Brain microvascular endothelial cell (primary cell): Measurements from ENCODE around the gene TMEM164.

ENCODE experiments used
- DNase-seq: peaks from one replicate; pipeline ENCODE4 v3.0.0-alpha.2; 2020
- H3K27ac ChIP-seq: fragments of 250-450 bp; sonication (Bioruptor Pico); 2 replicates; pipeline ENCODE4 v1.5.1; 2020; ENCODE audit warnings: mild to moderate bottlenecking, moderate library complexity
- H3K27me3 ChIP-seq: fragments of 250-450 bp; sonication (Bioruptor Pico); replicated peaks from 2 replicates; pipeline ENCODE4 v1.5.1; 2020; ENCODE audit warnings: mild to moderate bottlenecking
- H3K36me3 ChIP-seq: fragments of 250-450 bp; sonication (Bioruptor Pico); replicated peaks from 2 replicates; pipeline ENCODE4 v1.5.1; 2020; ENCODE audit warnings: mild to moderate bottlenecking
- H3K4me3 ChIP-seq: 2 replicates; pipeline ENCODE4 v1.5.1; 2011; ENCODE audit warnings: low read depth, mild to moderate bottlenecking, control low read depth, low read length, moderate library complexity
- in situ Hi-C: cut with HindIII; loops from 2 replicates; pipeline ENCODE4 v1.10.0; 2017; ENCODE audit warnings: low sequenced_read_pairs, low pct_ligation_motif_present
- TF ChIP-seq, protein P1 (sequence below): IDR thresholded peaks from 2 replicates; pipeline ENCODE4 v1.5.1; 2011; ENCODE audit warnings: low read depth, mild to moderate bottlenecking, moderate library complexity, low read length, control low read depth, inconsistent platforms; ENCODE audit errors: missing control alignments

TMEM164 gene

DNA sequence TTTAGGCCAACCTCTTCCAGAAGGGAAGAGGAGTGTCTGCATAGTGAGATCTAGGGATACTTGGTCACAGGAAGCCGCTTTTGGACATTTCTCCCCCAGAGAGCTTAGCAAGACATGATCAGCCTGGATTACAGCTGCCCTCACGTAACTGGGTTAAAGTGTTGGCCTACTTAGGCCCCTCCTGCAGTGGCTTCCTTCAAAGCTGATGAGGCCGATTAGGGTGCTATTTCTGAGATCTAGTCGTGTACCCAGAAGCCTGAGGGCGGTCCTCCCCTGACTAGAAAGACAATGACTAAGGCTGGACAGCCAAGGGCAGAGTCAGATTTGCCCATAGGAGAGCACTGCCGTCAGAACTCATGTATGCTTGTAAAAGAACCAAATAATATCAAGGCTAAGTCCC is 180.0 kb downstream of the TMEM164 start:
- Histone ChIP-seq H3K27me3 (no peaks in the 10 kb centered on the region), H3K36me3 (no peaks in the 10 kb centered on the region), H3K27ac (no peak overlapping the region), H3K4me3 (no peak overlapping the region)
- DNase-seq: no peak
- TF ChIP-seq, protein P1, sequence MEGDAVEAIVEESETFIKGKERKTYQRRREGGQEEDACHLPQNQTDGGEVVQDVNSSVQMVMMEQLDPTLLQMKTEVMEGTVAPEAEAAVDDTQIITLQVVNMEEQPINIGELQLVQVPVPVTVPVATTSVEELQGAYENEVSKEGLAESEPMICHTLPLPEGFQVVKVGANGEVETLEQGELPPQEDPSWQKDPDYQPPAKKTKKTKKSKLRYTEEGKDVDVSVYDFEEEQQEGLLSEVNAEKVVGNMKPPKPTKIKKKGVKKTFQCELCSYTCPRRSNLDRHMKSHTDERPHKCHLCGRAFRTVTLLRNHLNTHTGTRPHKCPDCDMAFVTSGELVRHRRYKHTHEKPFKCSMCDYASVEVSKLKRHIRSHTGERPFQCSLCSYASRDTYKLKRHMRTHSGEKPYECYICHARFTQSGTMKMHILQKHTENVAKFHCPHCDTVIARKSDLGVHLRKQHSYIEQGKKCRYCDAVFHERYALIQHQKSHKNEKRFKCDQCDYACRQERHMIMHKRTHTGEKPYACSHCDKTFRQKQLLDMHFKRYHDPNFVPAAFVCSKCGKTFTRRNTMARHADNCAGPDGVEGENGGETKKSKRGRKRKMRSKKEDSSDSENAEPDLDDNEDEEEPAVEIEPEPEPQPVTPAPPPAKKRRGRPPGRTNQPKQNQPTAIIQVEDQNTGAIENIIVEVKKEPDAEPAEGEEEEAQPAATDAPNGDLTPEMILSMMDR: no peak
- in situ Hi-C loops: no loop called here

DNA sequence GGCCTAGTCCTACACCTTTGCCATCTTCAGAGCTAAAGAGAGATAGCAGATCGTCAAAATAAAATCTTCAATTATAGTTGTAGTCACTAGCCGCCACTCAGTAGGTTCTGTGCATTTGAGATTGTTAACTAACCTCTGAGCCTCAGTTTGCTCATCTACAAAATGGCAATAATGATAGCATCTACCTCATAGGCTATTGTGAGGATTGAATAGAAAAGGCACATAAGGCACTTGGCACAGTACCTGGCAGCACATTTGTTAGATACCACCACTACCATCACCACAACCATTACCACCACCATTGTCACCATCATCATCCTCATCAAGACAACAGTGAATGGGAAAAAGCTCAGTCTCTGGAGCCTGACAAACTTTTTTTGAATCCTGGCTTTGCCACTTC is 180.4 kb downstream of the TMEM164 start:
- Histone ChIP-seq H3K4me3 (no peak overlapping the region), H3K27me3 (no peaks in the 10 kb centered on the region), H3K36me3 (no peaks in the 10 kb centered on the region), H3K27ac (no peak overlapping the region)
- DNase-seq: no peak
- TF ChIP-seq, protein P1: no peak
- in situ Hi-C loops: no loop called here

DNA sequence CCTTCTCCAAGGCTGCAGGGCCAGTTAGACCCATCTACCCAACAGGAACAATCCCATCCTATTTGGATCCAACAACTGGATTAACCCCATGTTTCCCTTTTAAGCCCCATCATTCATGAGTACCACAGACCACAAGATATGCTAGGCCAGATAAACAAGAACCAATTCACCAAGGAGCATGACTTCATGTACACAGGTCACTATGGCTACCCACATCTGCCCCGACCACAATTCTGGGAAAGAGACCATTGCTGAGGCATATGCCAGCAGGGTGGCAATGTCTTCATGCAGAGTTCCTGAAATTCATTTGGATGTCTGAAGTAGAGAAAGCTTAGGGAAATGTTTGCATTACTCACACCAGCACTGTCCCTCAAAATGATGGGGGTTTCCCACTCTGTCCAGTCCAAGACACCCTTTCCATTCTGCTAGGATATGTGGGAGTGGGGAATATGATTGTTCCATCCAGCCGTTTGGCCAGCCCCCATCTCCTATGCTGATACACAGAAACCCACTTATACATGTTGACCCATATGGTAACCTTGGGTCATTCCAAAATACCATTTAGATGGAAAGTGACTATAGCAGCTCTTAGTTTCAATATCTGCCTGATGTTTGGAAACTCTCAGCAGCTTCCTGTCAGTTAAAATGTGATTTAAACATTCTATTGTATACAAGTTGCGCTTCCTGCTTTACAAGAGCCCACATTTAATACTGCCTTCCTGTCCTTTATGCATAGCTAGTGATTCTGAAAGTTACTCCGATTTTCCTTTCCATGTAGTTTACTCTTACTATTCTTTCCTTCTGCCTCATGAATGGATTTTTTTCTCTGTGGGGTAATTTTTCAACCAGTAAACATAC is 186.0 kb downstream of the TMEM164 start:
- no peak for DNase-seq
- H3K4me3 ChIP-seq: no peak overlapping the region
- H3K36me3 ChIP-seq: no peaks in the 10 kb centered on the region
- in situ Hi-C loops: no loop called here
- TF ChIP-seq, protein P1: no peak
- no peaks in the 10 kb centered on the region for H3K27me3 ChIP-seq
- H3K27ac ChIP-seq: no peak overlapping the region

DNA sequence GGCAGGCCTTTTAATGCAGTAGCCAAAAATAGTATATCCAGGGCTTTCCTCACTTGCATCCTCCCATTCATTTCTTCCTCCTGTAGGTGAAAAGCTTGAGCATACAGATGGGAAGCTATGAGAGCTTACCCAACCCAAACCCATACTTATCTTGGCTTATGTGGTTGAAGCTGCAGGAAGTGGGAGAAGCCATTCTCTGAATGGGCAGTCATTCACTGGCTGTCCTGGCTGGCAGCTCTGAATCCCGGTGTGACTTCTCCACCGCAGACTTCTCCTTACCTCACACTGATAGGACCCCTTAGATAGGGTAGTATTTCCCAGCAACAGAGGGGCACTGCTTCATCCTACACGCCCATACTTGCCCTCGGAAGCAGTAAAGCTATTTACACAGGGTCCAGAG is 189.6 kb downstream of the TMEM164 start:
- H3K36me3 ChIP-seq: no peaks in the 10 kb centered on the region
- in situ Hi-C loops: no loop called here
- H3K27ac ChIP-seq: no peak overlapping the region
- no peaks in the 10 kb centered on the region for H3K27me3 ChIP-seq
- DNase-seq: no peak
- H3K4me3 ChIP-seq: no peak overlapping the region
- TF ChIP-seq, protein P1: no peak

DNA sequence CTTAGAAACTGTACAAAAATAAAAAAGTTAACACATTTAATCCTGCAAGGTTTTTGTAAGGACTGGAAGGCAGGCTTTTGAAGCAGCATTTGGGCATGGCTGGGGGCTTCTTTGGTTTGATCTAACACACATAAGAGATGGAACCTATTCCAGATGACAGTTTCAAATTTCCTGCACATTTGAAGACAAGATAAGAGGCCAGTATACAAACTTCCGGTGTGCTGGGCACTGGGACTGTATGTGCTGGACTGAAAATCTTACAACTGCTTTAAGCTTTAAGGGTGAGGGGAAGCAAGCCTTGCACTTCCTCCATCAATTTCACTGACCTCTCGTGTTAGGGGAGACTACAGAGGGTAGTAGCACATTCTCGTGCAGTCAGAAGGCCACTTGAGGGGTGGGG is 192.1 kb downstream of the TMEM164 start:
- in situ Hi-C loops: no loop called here
- Histone ChIP-seq H3K27ac (no peak overlapping the region), H3K27me3 (no peaks in the 10 kb centered on the region), H3K4me3 (no peak overlapping the region), H3K36me3 (no peaks in the 10 kb centered on the region)
- TF ChIP-seq, protein P1: no peak
- DNase-seq: no peak

DNA sequence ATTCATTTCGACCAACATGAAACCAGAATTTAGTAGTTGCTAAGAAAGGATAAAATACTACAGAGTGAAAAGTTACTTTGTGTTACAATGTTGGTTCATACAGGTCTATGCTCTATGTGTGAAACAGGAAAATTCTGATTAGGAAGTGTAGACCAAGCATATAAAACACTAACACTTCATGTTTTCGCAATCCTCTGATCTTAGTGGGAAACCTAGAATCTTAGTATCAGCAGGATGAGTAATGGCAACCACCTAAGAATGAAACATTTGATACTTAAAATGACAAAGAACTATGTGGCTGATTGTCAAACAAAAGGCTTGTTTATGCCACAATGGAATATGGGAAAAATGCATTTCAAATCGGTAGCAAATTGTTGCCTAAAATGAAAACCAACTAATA is 198.9 kb downstream of the TMEM164 start:
- TF ChIP-seq, protein P1: no peak
- Histone ChIP-seq H3K4me3 (no peak overlapping the region), H3K27me3 (no peaks in the 10 kb centered on the region), H3K36me3 (no peaks in the 10 kb centered on the region), H3K27ac (no peak overlapping the region)
- in situ Hi-C loops: no loop called here
- no peak for DNase-seq
